Glutamatergic neuron (in vitro differentiated cells): ENCODE results near the gene IGSF3. TPM values are rescaled to one million over a fixed set of nuclear protein-coding genes. Genes with fewer than 3 reads are reported as not detected.

Experiments
- DNase-seq: peaks from one replicate; pipeline ENCODE4 v3.0.0; 2022
- H3K27ac Mint-ChIP-seq: one replicate; pipeline ENCODE4 v1.8.0; 2020; ENCODE audit warnings: mild to moderate bottlenecking, mixed read lengths, inconsistent platforms; ENCODE audit not compliant: unreplicated experiment
- H3K27me3 Mint-ChIP-seq: one replicate; pipeline ENCODE4 v1.8.0; 2020; ENCODE audit warnings: mild to moderate bottlenecking, moderate library complexity, mixed read lengths, inconsistent platforms; ENCODE audit not compliant: unreplicated experiment
- H3K36me3 Mint-ChIP-seq: one replicate; pipeline ENCODE4 v1.8.0; 2020; ENCODE audit warnings: mild to moderate bottlenecking, mixed read lengths, inconsistent platforms; ENCODE audit not compliant: unreplicated experiment
- H3K4me1 Mint-ChIP-seq: one replicate; pipeline ENCODE4 v1.8.0; 2020; ENCODE audit warnings: mild to moderate bottlenecking, low read depth, mixed read lengths, inconsistent platforms; ENCODE audit not compliant: unreplicated experiment
- H3K4me3 Mint-ChIP-seq: one replicate; pipeline ENCODE4 v1.8.0; 2020; ENCODE audit warnings: mild to moderate bottlenecking, mixed read lengths, inconsistent platforms; ENCODE audit not compliant: unreplicated experiment
- H3K9me3 Mint-ChIP-seq: one replicate; pipeline ENCODE4 v1.8.0; 2020; ENCODE audit warnings: mild to moderate bottlenecking, moderate library complexity, mixed read lengths, inconsistent platforms; ENCODE audit not compliant: unreplicated experiment
- CTCF ChIP-seq: fragments of 200-600 bp; sonication (generic); IDR thresholded peaks from one replicate; pipeline ENCODE4 v1.5.0; 2021; ENCODE audit not compliant: partially characterized antibody, unreplicated experiment
- total RNA-seq: library from RNA; stranded (reverse); fragmentation: NEBNext Ultra II Directional; extraction: Animal tissue kit (Norgen Biotek cat#: 25700); gene quantifications from one replicate; pipeline ENCODE4 v1.2.1, GENCODE V29; 2021; ENCODE audit not compliant: unreplicated experiment

Gene IGSF3
- total RNA-seq, 1 donor from 2014 or later, result 110 TPM

GRCh38 chr1:116690396-116690848 is 22.9 kb upstream of the IGSF3 start:
- H3K4me1 Mint-ChIP-seq, result peaks cover 26% of the 10 kb centered on the region
- peaks cover 6% of the 10 kb centered on the region for H3K27me3 Mint-ChIP-seq
- DNase-seq, result no peak
- H3K4me3 Mint-ChIP-seq, result no peak overlapping the region
- H3K9me3 Mint-ChIP-seq, result peaks cover 13% of the 10 kb centered on the region
- no peak overlapping the region for H3K27ac Mint-ChIP-seq
- no peaks in the 10 kb centered on the region for H3K36me3 Mint-ChIP-seq
- no peak for TF ChIP-seq CTCF

GRCh38 chr1:116686723-116687352 is 19.3 kb upstream of the IGSF3 start:
- DNase-seq, result no peak
- Mint-ChIP-seq H3K9me3 (peaks cover 10% of the 10 kb centered on the region), H3K36me3 (no peaks in the 10 kb centered on the region), H3K27me3 (peaks cover 6% of the 10 kb centered on the region), H3K27ac (peak overlapping the region; percentile 100), H3K4me3 (peak overlapping the region; percentile 56), H3K4me1 (peaks cover 26% of the 10 kb centered on the region)
- no peak for TF ChIP-seq CTCF

GRCh38 chr1:116686175-116686574 is 18.6 kb upstream of the IGSF3 start:
- Mint-ChIP-seq H3K4me1 (peaks cover 21% of the 10 kb centered on the region), H3K27ac (peak overlapping the region; percentile 87), H3K4me3 (no peak overlapping the region), H3K27me3 (peaks cover 6% of the 10 kb centered on the region), H3K9me3 (peaks cover 10% of the 10 kb centered on the region), H3K36me3 (no peaks in the 10 kb centered on the region)
- TF ChIP-seq CTCF, result no peak
- no peak for DNase-seq

GRCh38 chr1:116684575-116684974 is 17.0 kb upstream of the IGSF3 start:
- H3K4me3 Mint-ChIP-seq, result no peak overlapping the region
- H3K9me3 Mint-ChIP-seq, result peaks cover 10% of the 10 kb centered on the region
- no peak for TF ChIP-seq CTCF
- H3K27me3 Mint-ChIP-seq, result peaks cover 6% of the 10 kb centered on the region
- H3K27ac Mint-ChIP-seq, result no peak overlapping the region
- peaks cover 14% of the 10 kb centered on the region for H3K4me1 Mint-ChIP-seq
- H3K36me3 Mint-ChIP-seq, result no peaks in the 10 kb centered on the region
- no peak for DNase-seq

- no peak overlapping the region for H3K4me3 Mint-ChIP-seq
- peaks cover 14% of the 10 kb centered on the region for H3K9me3 Mint-ChIP-seq
- no peak for DNase-seq
- no peak for TF ChIP-seq CTCF
- peaks cover 11% of the 10 kb centered on the region for H3K27me3 Mint-ChIP-seq
- no peak overlapping the region for H3K27ac Mint-ChIP-seq
- H3K36me3 Mint-ChIP-seq, result no peaks in the 10 kb centered on the region
- peaks cover 14% of the 10 kb centered on the region for H3K4me1 Mint-ChIP-seq
Measured at GRCh38 chr1:116682641-116683221, 15.2 kb upstream of the IGSF3 start.
